HG03520 (cell line): ENCODE results near the gene RAB15.

Experiments
- ATAC-seq: cut with Tn5 transposase; IDR thresholded peaks from one replicate; pipeline ENCODE4 v1.9.1; 2021; ENCODE audit warnings: mild to moderate bottlenecking, moderate library complexity; ENCODE audit not compliant: unreplicated experiment

Gene RAB15

GRCh38 chr14:64938972-64939816 is 32.9 kb downstream of the RAB15 start:
- no peak for ATAC-seq

- ATAC-seq, result no peak
These were observed 34.3 kb downstream of the RAB15 start for GRCh38 chr14:64937821-64938193.

GRCh38 chr14:64937171-64937820 is 34.8 kb downstream of the RAB15 start:
- no peak for ATAC-seq

- ATAC-seq, result no peak
These were observed 36.6 kb downstream of the RAB15 start for GRCh38 chr14:64935508-64935907.

- ATAC-seq, result no peak
These were observed 37.7 kb downstream of the RAB15 start for GRCh38 chr14:64934338-64934929.

DNA sequence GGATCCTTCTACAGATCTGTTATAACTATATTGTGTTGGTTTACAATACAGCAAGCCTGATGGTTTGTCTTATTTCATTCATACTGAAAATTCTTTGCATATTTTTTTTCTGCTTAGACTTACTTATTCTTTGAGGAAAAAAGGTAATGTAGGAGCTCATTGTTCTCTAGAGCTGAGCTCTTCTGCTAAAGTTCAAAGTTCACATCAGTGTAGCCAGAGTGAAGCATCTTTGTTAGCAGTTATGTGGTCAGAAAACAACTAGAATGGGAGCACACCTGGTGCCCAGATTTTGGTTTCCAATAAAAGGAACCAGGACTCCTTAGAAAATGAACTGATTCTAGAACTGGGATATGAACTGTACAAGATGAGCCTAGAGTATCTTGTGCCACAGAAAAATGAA is 39.9 kb downstream of the RAB15 start:
- ATAC-seq, result no peak

- no peak for ATAC-seq
These were observed 41.0 kb downstream of the RAB15 start for GRCh38 chr14:64931123-64931522.

DNA sequence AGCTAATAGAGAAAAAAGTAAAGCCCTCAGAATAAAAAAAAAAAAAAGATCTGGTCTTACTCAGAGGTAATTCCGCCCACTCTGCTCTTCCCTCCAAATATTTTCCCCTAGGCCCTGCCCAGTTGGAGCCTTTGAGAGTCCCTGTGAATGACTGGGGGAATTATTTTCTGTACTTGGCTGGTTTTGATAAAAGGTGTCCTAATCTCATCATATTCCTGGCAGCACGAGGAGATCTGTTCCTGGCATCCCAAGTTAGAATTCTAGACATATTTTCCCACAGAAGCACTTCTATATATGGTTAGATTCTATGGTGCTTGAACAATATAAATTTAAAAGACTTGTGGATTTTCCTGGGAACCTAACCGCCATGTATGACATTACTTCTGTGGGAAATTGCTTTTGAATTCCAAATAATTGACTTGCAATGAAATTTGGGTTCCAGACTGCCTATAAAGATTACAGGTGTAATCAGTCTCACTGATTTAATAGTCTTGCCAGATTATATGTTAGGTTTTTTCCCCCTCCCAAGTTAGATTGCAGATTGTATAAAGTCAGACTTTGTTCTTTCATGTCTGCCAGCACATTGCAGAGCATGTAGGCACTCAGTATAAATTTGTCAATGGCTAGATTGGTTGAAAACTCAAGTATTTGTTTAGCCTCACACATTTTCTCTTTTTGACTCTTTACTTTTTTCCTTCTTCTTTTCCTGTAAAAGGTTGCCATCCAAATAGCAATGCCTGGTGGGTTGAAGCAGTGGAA is 41.9 kb downstream of the RAB15 start:
- no peak for ATAC-seq

GRCh38 chr14:64929014-64929359 is 43.1 kb downstream of the RAB15 start:
- no peak for ATAC-seq

GRCh38 chr14:64928239-64929013 is 43.7 kb downstream of the RAB15 start:
- no peak for ATAC-seq

GRCh38 chr14:64927031-64927430 is 45.1 kb downstream of the RAB15 start:
- ATAC-seq, result no peak

GRCh38 chr14:64926398-64926995 is 45.6 kb downstream of the RAB15 start:
- ATAC-seq, result no peak

- no peak for ATAC-seq
These were observed 49.1 kb downstream of the RAB15 start for GRCh38 chr14:64923015-64923414.

DNA sequence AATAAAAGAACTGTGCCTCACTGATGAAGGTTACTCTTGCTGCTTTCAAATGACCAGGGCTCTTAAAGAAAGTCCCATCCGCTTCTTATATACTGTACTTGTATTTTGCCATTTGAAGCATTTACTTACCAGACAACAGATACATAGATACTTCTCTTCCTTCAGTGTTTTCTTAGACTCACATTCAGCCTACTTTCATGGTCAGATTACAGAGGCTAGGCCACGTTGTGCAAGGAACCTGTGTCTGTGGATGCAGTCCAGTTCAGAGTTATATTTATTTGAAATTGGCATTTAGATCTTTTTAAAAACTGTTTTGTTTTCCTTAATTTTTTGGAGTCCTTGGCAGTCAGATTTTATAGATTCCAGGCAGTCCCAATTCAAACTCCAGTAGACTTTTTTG is 51.7 kb downstream of the RAB15 start:
- ATAC-seq, result no peak

GRCh38 chr14:64919618-64920017 is 52.5 kb downstream of the RAB15 start:
- no peak for ATAC-seq

DNA sequence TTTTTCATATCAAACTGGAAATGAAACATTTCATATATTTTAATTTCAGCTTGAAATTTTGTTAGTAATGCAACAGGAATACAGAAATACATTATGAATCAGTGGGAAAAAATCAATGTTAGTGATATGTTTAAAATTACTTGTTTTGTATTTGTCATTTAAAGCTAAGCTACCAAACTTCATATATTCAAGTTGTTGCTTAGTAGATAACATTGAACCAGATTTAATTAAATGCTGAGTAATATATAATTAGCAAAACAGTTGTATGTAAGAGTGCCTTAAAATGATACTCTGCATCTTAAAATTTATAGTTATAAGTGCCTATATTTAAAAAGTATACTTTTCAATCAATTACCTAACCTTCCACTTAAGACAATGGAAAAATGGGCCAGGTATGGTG is 52.9 kb downstream of the RAB15 start:
- ATAC-seq, result no peak

- ATAC-seq, result no peak
These were observed 53.9 kb downstream of the RAB15 start for GRCh38 chr14:64918216-64918615.

GRCh38 chr14:64915797-64916196 is 56.3 kb downstream of the RAB15 start:
- ATAC-seq, result no peak

DNA sequence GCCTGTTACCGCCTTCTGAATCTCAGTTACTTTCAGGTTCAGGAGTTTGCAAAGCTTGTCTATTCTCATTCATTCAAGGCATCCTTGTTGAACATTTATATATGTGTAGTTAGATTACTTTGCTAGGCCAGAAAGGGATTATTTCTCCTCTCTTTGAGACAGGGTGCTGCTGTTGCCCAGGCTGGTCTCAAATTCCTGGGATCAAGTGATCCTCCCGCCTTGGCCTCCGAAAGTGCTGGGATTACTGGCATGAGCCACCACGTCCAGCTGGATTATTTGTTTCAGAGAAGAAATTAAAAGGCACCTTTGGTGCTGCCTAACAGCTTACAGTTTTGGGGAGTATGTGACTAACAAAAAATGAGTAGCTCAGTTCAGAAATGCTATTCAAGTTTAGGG is 57.1 kb downstream of the RAB15 start:
- ATAC-seq, result no peak
